PC-3 (cell line): ENCODE measurements around the gene DPYSL3. TPM values are rescaled to one million over a fixed set of nuclear protein-coding genes. Genes with fewer than 3 reads are reported as not detected.

Experiments used
- ATAC-seq: fragments of 200-7000 bp; cut with Tn5 transposase; 2 replicates; pipeline ENCODE4 v1.9.1; 2020; ENCODE audit warnings: mild to moderate bottlenecking, moderate library complexity
- BruUV-seq: library from RNA; stranded (reverse); fragments of 400-500 nt; replicated peaks from 2 replicates; lab custom pipeline; 2021; lab: Mats Ljungman, UMichigan
- CTCF ChIA-PET: fragments of 300-600 bp; sonication (Branson Sonifier 250); formaldehyde crosslinking; loops from one replicate; lab custom pipeline; 2022; ENCODE audit warnings: antibody characterized with exemption; lab: Charles Lee
- POLR2A ChIA-PET: fragments of 300-600 bp; sonication (Branson Sonifier 250); formaldehyde crosslinking; loops from one replicate; lab custom pipeline; 2022; ENCODE audit warnings: antibody characterized with exemption; ENCODE audit not compliant: unreplicated experiment; lab: Charles Lee
- DNase-seq: peaks from one replicate; pipeline ENCODE4 v3.0.0-alpha.2; 2015
- H2AFZ ChIP-seq: fragments of 300-600 bp; sonication (generic); 2 replicates; pipeline ENCODE4 v1.6.0; 2016; ENCODE audit warnings: antibody characterized with exemption, low read length
- H3F3A ChIP-seq: fragments of 300-600 bp; sonication (generic); one replicate; pipeline ENCODE4 v1.6.0; 2017; ENCODE audit warnings: antibody characterized with exemption, low read length, control low read depth, mild to moderate bottlenecking; ENCODE audit not compliant: unreplicated experiment
- H3K27ac ChIP-seq: fragments of 300-600 bp; sonication (generic); 2 replicates; pipeline ENCODE4 v1.5.1; 2016; ENCODE audit warnings: mild to moderate bottlenecking, low read length
- H3K27me3 ChIP-seq: fragments of 300-600 bp; sonication (generic); 2 replicates; pipeline ENCODE4 v1.6.1; 2016; ENCODE audit warnings: low read length, mixed read lengths
- H3K36me3 ChIP-seq: fragments of 300-600 bp; sonication (generic); 2 replicates; pipeline ENCODE4 v1.6.1; 2016; ENCODE audit warnings: low read depth, mixed run types, low read length, mixed read lengths
- H3K4me1 ChIP-seq: fragments of 300-600 bp; sonication (generic); 2 replicates; pipeline ENCODE4 v1.5.1; 2016; ENCODE audit warnings: low read length; ENCODE audit not compliant: insufficient read depth
- H3K4me2 ChIP-seq: fragments of 300-600 bp; sonication (generic); 2 replicates; pipeline ENCODE4 v1.6.0; 2016; ENCODE audit warnings: low read length
- H3K4me3 ChIP-seq: fragments of 300-600 bp; sonication (generic); 2 replicates; pipeline ENCODE4 v1.5.1; 2016; ENCODE audit warnings: mild to moderate bottlenecking, low read length, mixed read lengths
- H3K79me2 ChIP-seq: fragments of 300-600 bp; sonication (generic); 2 replicates; pipeline ENCODE4 v1.6.1; 2017; ENCODE audit warnings: low read length, mixed read lengths
- H3K9ac ChIP-seq: fragments of 300-600 bp; sonication (generic); 2 replicates; pipeline ENCODE4 v1.6.0; 2016; ENCODE audit warnings: mild to moderate bottlenecking, low read length
- H3K9me2 ChIP-seq: fragments of 300-600 bp; sonication (generic); replicated peaks from 2 replicates; pipeline ENCODE4 v1.6.1; 2016; ENCODE audit warnings: mixed run types, low read length, mixed read lengths
- H3K9me3 ChIP-seq: fragments of 300-600 bp; sonication (generic); 2 replicates; pipeline ENCODE4 v1.6.1; 2016; ENCODE audit warnings: low read length, mixed read lengths
- H4K20me1 ChIP-seq: fragments of 300-600 bp; sonication (generic); 2 replicates; pipeline ENCODE4 v1.6.1; 2016; ENCODE audit warnings: low read length, mixed read lengths
- EZH2 ChIP-seq: fragments of 300-600 bp; sonication (generic); IDR thresholded peaks from one replicate; pipeline ENCODE4 v1.6.1; 2017; ENCODE audit warnings: antibody characterized with exemption, mild to moderate bottlenecking, low read length; ENCODE audit not compliant: unreplicated experiment
- EZH2phosphoT487 ChIP-seq: fragments of 300-600 bp; sonication (generic); IDR thresholded peaks from 2 replicates; pipeline ENCODE4 v1.6.1; 2018; ENCODE audit warnings: mild to moderate bottlenecking, antibody characterized with exemption, low read length, borderline replicate concordance
- intact Hi-C: fragments of 100-400 bp; cut with micrococcal nuclease; formaldehyde crosslinking; loops from 2 replicates; pipeline ENCODE4 v1.9.0; 2023
- total RNA-seq: library from RNA; depleted of rRNA; stranded (reverse); fragments of >200 nt; gene quantifications from 2 replicates; pipeline ENCODE4 v1.2.3, GENCODE V29; 2014
- TF ChIP-seq, protein P1 (sequence below): fragments of 300-600 bp; sonication (generic); conservative IDR thresholded peaks from 2 replicates; pipeline ENCODE4 v1.5.1; 2017; ENCODE audit warnings: antibody characterized with exemption, low read depth, mild to moderate bottlenecking, low read length

DPYSL3 gene
- total RNA-seq, 1 experiment from 2014 or later = 20.6 TPM

- Histone ChIP-seq H3K4me1 (no peaks in the 10 kb centered on the region), H3K79me2 (no peaks in the 10 kb centered on the region), H2AFZ (no peak overlapping the region), H3K4me3 (no peak overlapping the region), H3K36me3 (no peaks in the 10 kb centered on the region), H3K9me3 (no peaks in the 10 kb centered on the region), H3K27ac (no peak overlapping the region), H3K9ac (no peak overlapping the region), H3K27me3 (no peaks in the 10 kb centered on the region), H4K20me1 (no peaks in the 10 kb centered on the region), H3K4me2 (no peak overlapping the region), H3F3A (no peaks in the 10 kb centered on the region), H3K9me2 (no peaks in the 10 kb centered on the region)
- ChIA-PET CTCF (interaction anchor here (1.6 to 1.7 kb wide), 2 partner anchors 95 to 114 kb away, joined by 8 to 9 read pairs; no protein-coding TSS in a partner anchor), POLR2A (no interaction called here)
- ATAC-seq = peak; percentile 67
- intact Hi-C loops = loop anchor here (1.0 kb wide), 3 partner anchors 44 to 114 kb away; no protein-coding TSS in a partner anchor
- no TSS peak for BruUV-seq
- DNase-seq = peak; percentile 57
- TF ChIP-seq, protein P1, sequence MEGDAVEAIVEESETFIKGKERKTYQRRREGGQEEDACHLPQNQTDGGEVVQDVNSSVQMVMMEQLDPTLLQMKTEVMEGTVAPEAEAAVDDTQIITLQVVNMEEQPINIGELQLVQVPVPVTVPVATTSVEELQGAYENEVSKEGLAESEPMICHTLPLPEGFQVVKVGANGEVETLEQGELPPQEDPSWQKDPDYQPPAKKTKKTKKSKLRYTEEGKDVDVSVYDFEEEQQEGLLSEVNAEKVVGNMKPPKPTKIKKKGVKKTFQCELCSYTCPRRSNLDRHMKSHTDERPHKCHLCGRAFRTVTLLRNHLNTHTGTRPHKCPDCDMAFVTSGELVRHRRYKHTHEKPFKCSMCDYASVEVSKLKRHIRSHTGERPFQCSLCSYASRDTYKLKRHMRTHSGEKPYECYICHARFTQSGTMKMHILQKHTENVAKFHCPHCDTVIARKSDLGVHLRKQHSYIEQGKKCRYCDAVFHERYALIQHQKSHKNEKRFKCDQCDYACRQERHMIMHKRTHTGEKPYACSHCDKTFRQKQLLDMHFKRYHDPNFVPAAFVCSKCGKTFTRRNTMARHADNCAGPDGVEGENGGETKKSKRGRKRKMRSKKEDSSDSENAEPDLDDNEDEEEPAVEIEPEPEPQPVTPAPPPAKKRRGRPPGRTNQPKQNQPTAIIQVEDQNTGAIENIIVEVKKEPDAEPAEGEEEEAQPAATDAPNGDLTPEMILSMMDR = peak; percentile 67
- TF ChIP-seq EZH2phosphoT487 = no peak
Measured at GRCh38 chr5:147464211-147464610, 45.7 kb downstream of the DPYSL3 start.

DNA sequence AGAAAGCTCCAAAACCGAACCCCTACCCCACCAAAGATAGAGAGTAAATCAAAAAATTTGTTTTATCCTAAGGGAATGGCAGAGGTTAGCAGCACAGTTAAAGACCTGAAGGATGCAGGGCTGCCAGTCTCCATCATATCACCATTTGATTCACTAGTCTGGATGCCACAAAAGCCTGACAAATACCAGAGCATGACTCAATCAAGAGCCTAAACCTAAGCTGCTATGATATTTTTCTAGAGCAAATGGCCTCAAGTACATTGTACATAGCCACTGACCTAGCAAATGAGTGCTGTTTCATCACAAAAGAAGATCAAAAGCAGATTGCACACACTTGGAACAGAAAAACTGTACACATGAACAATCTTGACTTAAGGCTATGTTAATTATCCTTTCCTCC is 48.0 kb downstream of the DPYSL3 start:
- DNase-seq (no peak), ATAC-seq (no peak)
- Histone ChIP-seq H3K27me3 (no peaks in the 10 kb centered on the region), H3K4me2 (no peak overlapping the region), H3K4me3 (no peak overlapping the region), H2AFZ (no peak overlapping the region), H3K9ac (no peak overlapping the region), H3F3A (no peaks in the 10 kb centered on the region), H3K9me2 (no peaks in the 10 kb centered on the region), H3K79me2 (no peaks in the 10 kb centered on the region), H3K36me3 (no peaks in the 10 kb centered on the region), H3K4me1 (no peaks in the 10 kb centered on the region), H4K20me1 (no peaks in the 10 kb centered on the region), H3K27ac (no peak overlapping the region), H3K9me3 (no peaks in the 10 kb centered on the region)
- BruUV-seq = no TSS peak
- CTCF ChIA-PET = no interaction called here
- POLR2A ChIA-PET = no interaction called here
- TF ChIP-seq, protein P1 = no peak
- TF ChIP-seq EZH2phosphoT487 (no peak), EZH2 (no peak)
- intact Hi-C loops = no loop called here

- TF ChIP-seq EZH2 (no peak), EZH2phosphoT487 (no peak)
- TF ChIP-seq, protein P1 = no peak
- Histone ChIP-seq H2AFZ (no peak overlapping the region), H4K20me1 (no peaks in the 10 kb centered on the region), H3K79me2 (no peaks in the 10 kb centered on the region), H3K9ac (no peak overlapping the region), H3K9me2 (no peaks in the 10 kb centered on the region), H3K36me3 (no peaks in the 10 kb centered on the region), H3K4me2 (no peak overlapping the region), H3K27me3 (no peaks in the 10 kb centered on the region), H3F3A (no peaks in the 10 kb centered on the region), H3K4me3 (no peak overlapping the region), H3K27ac (no peak overlapping the region), H3K4me1 (no peaks in the 10 kb centered on the region), H3K9me3 (no peaks in the 10 kb centered on the region)
- intact Hi-C loops = no loop called here
- BruUV-seq = no TSS peak
- no peak for DNase-seq
- ChIA-PET POLR2A (no interaction called here), CTCF (no interaction called here)
- no peak for ATAC-seq
Measured at GRCh38 chr5:147460380-147460779, 49.5 kb downstream of the DPYSL3 start.
